Spleen (tissue), 7 donors: ENCODE data around the gene GRIK1.

Experiments used
- CTCF ChIP-seq, 11 experiments: fragments of 200-600 bp in 7 of 11; fragments of 450-650 bp in 4 of 11; sonication (generic) in 4 of 11; IDR thresholded peaks in 8 of 11; conservative IDR thresholded peaks in 3 of 11; 1 replicate in 7 of 11; 2 replicates in 4 of 11; pipeline versions ENCODE4 v1.4.0 to v1.8.0; 2016 to 2021; ENCODE audit warnings: antibody characterized with exemption in 11 of 11, inconsistent platforms in 4 of 11, mild to moderate bottlenecking in 1 of 11
- POLR2A ChIP-seq, 3 donors: fragments of 450-650 bp; IDR thresholded peaks; one replicate each; pipeline ENCODE4 v1.5.1; 2017; ENCODE audit warnings: antibody characterized with exemption in 3 of 3, mild to moderate bottlenecking in 1 of 3
- POLR2AphosphoS5 ChIP-seq, 3 donors: sonication (generic); formaldehyde crosslinking; IDR thresholded peaks; one replicate each; pipeline ENCODE4 v1.5.1; 2017; ENCODE audit warnings: antibody characterized with exemption in 3 of 3
- donor health status: DM: no; HTN: no; CAD: no; lungs with moderate emphysema.
- donor health status: DM: no; HTN: no; CAD: no.
- donor health status: DM: no; HTN: no; CAD: no.

DNA sequence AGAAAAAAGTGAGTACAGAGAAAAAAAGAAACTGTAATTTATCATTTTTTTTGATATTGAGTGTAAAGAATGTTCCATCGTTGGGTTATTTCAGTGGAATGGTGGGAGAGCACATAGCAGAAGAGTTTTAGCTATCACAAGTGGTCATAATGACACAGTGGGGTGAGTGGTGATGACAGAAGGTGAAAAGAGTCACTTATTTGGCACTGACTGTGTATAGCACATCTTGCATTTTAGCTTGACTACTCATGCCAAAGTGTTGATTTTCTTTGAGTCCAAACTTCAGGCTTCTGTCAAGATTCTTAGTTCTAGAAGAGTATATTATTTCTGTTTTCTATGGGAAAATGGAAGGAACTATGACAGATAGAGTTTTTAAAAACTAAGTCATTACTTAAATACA is 261.2 kb downstream of the GRIK1 start:
- TF ChIP-seq CTCF (IDR thresholded peaks at IDR 0.05 in 8 of 11, conservative IDR thresholded peaks at IDR 0.05 in 3 of 11) (no peak), POLR2A (IDR thresholded peaks at IDR 0.05) (no peak), POLR2AphosphoS5 (IDR thresholded peaks at IDR 0.05) (no peak)
